HG02759 (cell line): ENCODE data around the gene C16orf74.

Source experiments
- ATAC-seq: cut with Tn5 transposase; IDR thresholded peaks from one replicate; pipeline ENCODE4 v1.9.1; 2021; ENCODE audit warnings: mild to moderate bottlenecking, moderate library complexity; ENCODE audit not compliant: unreplicated experiment

Gene C16orf74

GRCh38 chr16:85677383-85677967, 73.4 kb downstream of the C16orf74 start:
- no peak for ATAC-seq

GRCh38 chr16:85676466-85676865, 74.4 kb downstream of the C16orf74 start:
- ATAC-seq = no peak

GRCh38 chr16:85675251-85675874, 75.5 kb downstream of the C16orf74 start:
- no peak for ATAC-seq

- no peak for ATAC-seq
These were observed 76.1 kb downstream of the C16orf74 start for GRCh38 chr16:85674828-85675227.

- no peak for ATAC-seq
These were observed 76.5 kb downstream of the C16orf74 start for GRCh38 chr16:85674418-85674755.

GRCh38 chr16:85673529-85674417, 77.1 kb downstream of the C16orf74 start:
- ATAC-seq = no peak

GRCh38 chr16:85670840-85671239, 80.1 kb downstream of the C16orf74 start:
- no peak for ATAC-seq

GRCh38 chr16:85668676-85669424, 82.0 kb downstream of the C16orf74 start:
- no peak for ATAC-seq

GRCh38 chr16:85667841-85668413, 83.0 kb downstream of the C16orf74 start:
- no peak for ATAC-seq

- no peak for ATAC-seq
These were observed 83.6 kb downstream of the C16orf74 start for GRCh38 chr16:85667261-85667660.

- ATAC-seq = no peak
These were observed 85.0 kb downstream of the C16orf74 start for GRCh38 chr16:85665929-85666328.

GRCh38 chr16:85665373-85665740, 85.5 kb downstream of the C16orf74 start:
- ATAC-seq = no peak

- no peak for ATAC-seq
These were observed 86.1 kb downstream of the C16orf74 start for GRCh38 chr16:85664580-85665372.

- no peak for ATAC-seq
These were observed 87.0 kb downstream of the C16orf74 start for GRCh38 chr16:85663891-85664321.

- no peak for ATAC-seq
These were observed 87.7 kb downstream of the C16orf74 start for GRCh38 chr16:85662976-85663830.

GRCh38 chr16:85662482-85662812, 88.4 kb downstream of the C16orf74 start:
- no peak for ATAC-seq

- ATAC-seq = no peak
These were observed 89.0 kb downstream of the C16orf74 start for GRCh38 chr16:85661740-85662481.

GRCh38 chr16:85660843-85661739, 89.8 kb downstream of the C16orf74 start:
- no peak for ATAC-seq
